ENCODE data around the gene DCLK1. TPM values are rescaled to one million over a fixed set of nuclear protein-coding genes. Genes with fewer than 3 reads are reported as not detected.

The DCLK1 gene
- total RNA-seq, 5 donors from 2014 or later (not counting 1 experiment from before 2014, with no cell fraction given) = 0.03 to 0.09 TPM; not detected in 3

- no peaks in the 10 kb centered on the region for H3K9me3 ChIP-seq
- Mint-ChIP-seq H3K27ac (no peak overlapping the region), H3K36me3 (no peaks in the 10 kb centered on the region), H3K9me3 (no peaks in the 10 kb centered on the region), H3K4me3 (no peak overlapping the region), H3K27me3 (no peaks in the 10 kb centered on the region), H3K4me1 (no peaks in the 10 kb centered on the region)
- 86% methylated on average over 2 of the region's 3 CpGs for WGBS (ENCODE audit: insufficient coverage)
- POLR2A ChIA-PET = no interaction called here
- no peaks in the 10 kb centered on the region for H3K4me1 ChIP-seq (ENCODE audit: control insufficient read depth in 1 of 2, extremely low read depth in 1 of 2, insufficient read depth in 2 of 2, low read length in 2 of 2)
- H3K36me3 ChIP-seq (ENCODE audit: control insufficient read depth in 2 of 2, extremely low read depth in 1 of 2, insufficient read depth in 1 of 2, low read length in 1 of 2) = no peaks in the 10 kb centered on the region
- H3K4me3 ChIP-seq (ENCODE audit: control insufficient read depth in 1 of 2, extremely low read depth in 1 of 2, low read length in 1 of 2) = no peak overlapping the region
- no peak overlapping the region for H3K27ac ChIP-seq (ENCODE audit: low read length)
- DNase-seq (no peak), ATAC-seq (replicated peaks in 1 of 4) (no peak)
- no peaks in the 10 kb centered on the region for H3K27me3 ChIP-seq (replicated peaks in 1 of 2; ENCODE audit: control insufficient read depth in 2 of 2, extremely low read depth in 1 of 2, insufficient read depth in 2 of 2, low read length in 1 of 2)
- CTCF ChIA-PET = no interaction called here
Measured at GRCh38 chr13:35794734-35795389, 336.3 kb downstream of the DCLK1 start.

- H3K4me1 Mint-ChIP-seq = no peaks in the 10 kb centered on the region
- DNase-seq (no peak), ATAC-seq (replicated peaks in 1 of 4) (no peak)
- POLR2A ChIA-PET = no interaction called here
- Histone ChIP-seq H3K27ac (ENCODE audit: low read length) (no peak overlapping the region), H3K36me3 (ENCODE audit: control insufficient read depth in 2 of 2, extremely low read depth in 1 of 2, insufficient read depth in 1 of 2, low read length in 1 of 2) (no peaks in the 10 kb centered on the region), H3K27me3 (replicated peaks in 1 of 2; ENCODE audit: control insufficient read depth in 2 of 2, extremely low read depth in 1 of 2, insufficient read depth in 2 of 2, low read length in 1 of 2) (no peaks in the 10 kb centered on the region), H3K4me3 (ENCODE audit: control insufficient read depth in 1 of 2, extremely low read depth in 1 of 2, low read length in 1 of 2) (no peak overlapping the region), H3K4me1 (ENCODE audit: control insufficient read depth in 1 of 2, extremely low read depth in 1 of 2, insufficient read depth in 2 of 2, low read length in 2 of 2) (no peaks in the 10 kb centered on the region), H3K9me3 (no peaks in the 10 kb centered on the region)
- H3K36me3 Mint-ChIP-seq = no peaks in the 10 kb centered on the region
- no peak overlapping the region for H3K4me3 Mint-ChIP-seq
- H3K9me3 Mint-ChIP-seq = no peaks in the 10 kb centered on the region
- CTCF ChIA-PET = no interaction called here
- H3K27me3 Mint-ChIP-seq = no peaks in the 10 kb centered on the region
- H3K27ac Mint-ChIP-seq = no peak overlapping the region
Measured at GRCh38 chr13:35793823-35794222, 337.4 kb downstream of the DCLK1 start.

- H3K4me1 ChIP-seq (ENCODE audit: control insufficient read depth in 1 of 2, extremely low read depth in 1 of 2, insufficient read depth in 2 of 2, low read length in 2 of 2) = no peaks in the 10 kb centered on the region
- H3K4me3 ChIP-seq (ENCODE audit: control insufficient read depth in 1 of 2, extremely low read depth in 1 of 2, low read length in 1 of 2) = no peak overlapping the region
- ChIA-PET CTCF (no interaction called here), POLR2A (no interaction called here)
- no peaks in the 10 kb centered on the region for H3K9me3 Mint-ChIP-seq
- no peaks in the 10 kb centered on the region for H3K36me3 ChIP-seq (ENCODE audit: control insufficient read depth in 2 of 2, extremely low read depth in 1 of 2, insufficient read depth in 1 of 2, low read length in 1 of 2)
- no peaks in the 10 kb centered on the region for H3K9me3 ChIP-seq
- no peak overlapping the region for H3K27ac Mint-ChIP-seq
- H3K27ac ChIP-seq (ENCODE audit: low read length) = no peak overlapping the region
- no peak overlapping the region for H3K4me3 Mint-ChIP-seq
- no peaks in the 10 kb centered on the region for H3K27me3 Mint-ChIP-seq
- no CpG with 5 or more reads among the region's 2 CpGs for WGBS (ENCODE audit: insufficient coverage)
- no peaks in the 10 kb centered on the region for H3K36me3 Mint-ChIP-seq
- ATAC-seq (replicated peaks in 1 of 4) (no peak), DNase-seq (no peak)
- H3K27me3 ChIP-seq (replicated peaks in 1 of 2; ENCODE audit: control insufficient read depth in 2 of 2, extremely low read depth in 1 of 2, insufficient read depth in 2 of 2, low read length in 1 of 2) = no peaks in the 10 kb centered on the region
- H3K4me1 Mint-ChIP-seq = no peaks in the 10 kb centered on the region
Measured at GRCh38 chr13:35792911-35793310, 338.3 kb downstream of the DCLK1 start.

DNA sequence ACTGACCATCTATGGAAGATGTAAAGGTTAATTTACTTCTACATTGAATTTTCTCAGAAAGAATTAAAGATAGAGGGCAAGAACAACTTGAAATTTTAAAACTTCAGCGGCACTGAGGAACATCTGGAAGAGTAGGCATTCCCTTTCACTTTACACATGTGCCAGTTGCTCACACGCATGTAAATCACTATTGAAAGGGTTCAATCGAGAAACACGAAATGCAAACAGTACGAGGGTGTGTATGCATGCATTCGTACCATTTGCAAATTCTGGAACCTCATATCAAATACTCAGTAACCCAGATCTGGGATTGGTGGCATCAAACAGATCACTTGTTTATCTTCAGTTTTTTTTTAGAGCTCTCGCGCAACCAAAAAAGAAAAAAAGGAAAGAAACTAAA, 339.2 kb downstream of the DCLK1 start:
- no peak for ATAC-seq (replicated peaks in 1 of 4)
- H3K36me3 Mint-ChIP-seq = no peaks in the 10 kb centered on the region
- no peaks in the 10 kb centered on the region for H3K9me3 Mint-ChIP-seq
- DNase-seq = no peak
- no peaks in the 10 kb centered on the region for H3K9me3 ChIP-seq
- no peak overlapping the region for H3K27ac Mint-ChIP-seq
- 71% methylated on average over 5 of the region's 8 CpGs for WGBS (ENCODE audit: insufficient coverage)
- H3K4me3 ChIP-seq (ENCODE audit: control insufficient read depth in 1 of 2, extremely low read depth in 1 of 2, low read length in 1 of 2) = no peak overlapping the region
- no peaks in the 10 kb centered on the region for H3K4me1 ChIP-seq (ENCODE audit: control insufficient read depth in 1 of 2, extremely low read depth in 1 of 2, insufficient read depth in 2 of 2, low read length in 2 of 2)
- ChIA-PET CTCF (no interaction called here), POLR2A (no interaction called here)
- no peaks in the 10 kb centered on the region for H3K27me3 ChIP-seq (replicated peaks in 1 of 2; ENCODE audit: control insufficient read depth in 2 of 2, extremely low read depth in 1 of 2, insufficient read depth in 2 of 2, low read length in 1 of 2)
- no peaks in the 10 kb centered on the region for H3K27me3 Mint-ChIP-seq
- no peaks in the 10 kb centered on the region for H3K4me1 Mint-ChIP-seq
- no peaks in the 10 kb centered on the region for H3K36me3 ChIP-seq (ENCODE audit: control insufficient read depth in 2 of 2, extremely low read depth in 1 of 2, insufficient read depth in 1 of 2, low read length in 1 of 2)
- H3K27ac ChIP-seq (ENCODE audit: low read length) = no peak overlapping the region
- H3K4me3 Mint-ChIP-seq = no peak overlapping the region

DNA sequence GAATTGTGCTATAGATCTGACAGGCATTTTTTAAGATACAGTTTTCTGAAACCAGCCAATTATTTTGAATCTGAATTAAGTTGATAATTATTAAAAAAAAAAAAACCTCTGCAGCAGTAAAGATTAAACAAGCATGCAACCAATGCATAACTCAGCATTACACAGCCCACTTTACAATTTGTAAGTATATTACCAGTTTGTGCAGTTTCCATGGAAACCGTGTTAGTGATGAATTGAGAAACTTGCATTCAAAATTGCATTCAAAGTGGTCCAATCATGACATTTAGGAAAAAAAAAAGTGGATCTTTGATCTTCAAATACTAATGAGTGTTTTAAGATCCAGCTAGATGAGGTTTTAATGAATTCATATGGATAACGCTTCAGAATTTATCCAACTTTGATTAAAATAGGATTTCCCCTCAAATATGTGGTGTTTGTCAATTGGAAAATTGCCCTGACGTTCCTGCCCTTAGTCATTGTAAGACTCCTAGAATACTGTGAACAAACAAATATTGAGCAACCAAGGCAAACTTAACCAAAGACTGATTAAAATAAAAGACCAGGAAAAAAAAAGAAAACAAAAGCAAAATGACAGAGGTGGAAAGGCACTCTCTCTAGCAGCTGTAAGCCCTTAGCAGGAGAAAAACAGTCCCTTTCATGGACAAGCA, 339.9 kb downstream of the DCLK1 start:
- WGBS (ENCODE audit: insufficient coverage) = no CpG with 5 or more reads among the region's 3 CpGs
- no peak overlapping the region for H3K27ac Mint-ChIP-seq
- no peaks in the 10 kb centered on the region for H3K4me1 Mint-ChIP-seq
- no peak overlapping the region for H3K4me3 ChIP-seq (ENCODE audit: control insufficient read depth in 1 of 2, extremely low read depth in 1 of 2, low read length in 1 of 2)
- no peaks in the 10 kb centered on the region for H3K27me3 ChIP-seq (replicated peaks in 1 of 2; ENCODE audit: control insufficient read depth in 2 of 2, extremely low read depth in 1 of 2, insufficient read depth in 2 of 2, low read length in 1 of 2)
- ATAC-seq (replicated peaks in 1 of 4) = no peak
- H3K36me3 ChIP-seq (ENCODE audit: control insufficient read depth in 2 of 2, extremely low read depth in 1 of 2, insufficient read depth in 1 of 2, low read length in 1 of 2) = no peaks in the 10 kb centered on the region
- no peak overlapping the region for H3K4me3 Mint-ChIP-seq
- no peak overlapping the region for H3K27ac ChIP-seq (ENCODE audit: low read length)
- H3K36me3 Mint-ChIP-seq = no peaks in the 10 kb centered on the region
- POLR2A ChIA-PET = no interaction called here
- H3K9me3 ChIP-seq = no peaks in the 10 kb centered on the region
- no peaks in the 10 kb centered on the region for H3K4me1 ChIP-seq (ENCODE audit: control insufficient read depth in 1 of 2, extremely low read depth in 1 of 2, insufficient read depth in 2 of 2, low read length in 2 of 2)
- DNase-seq = no peak
- H3K27me3 Mint-ChIP-seq = peaks cover 0 to 1% of the 10 kb centered on the region in 2 donors
- CTCF ChIA-PET = no interaction called here
- H3K9me3 Mint-ChIP-seq = no peaks in the 10 kb centered on the region

DNA sequence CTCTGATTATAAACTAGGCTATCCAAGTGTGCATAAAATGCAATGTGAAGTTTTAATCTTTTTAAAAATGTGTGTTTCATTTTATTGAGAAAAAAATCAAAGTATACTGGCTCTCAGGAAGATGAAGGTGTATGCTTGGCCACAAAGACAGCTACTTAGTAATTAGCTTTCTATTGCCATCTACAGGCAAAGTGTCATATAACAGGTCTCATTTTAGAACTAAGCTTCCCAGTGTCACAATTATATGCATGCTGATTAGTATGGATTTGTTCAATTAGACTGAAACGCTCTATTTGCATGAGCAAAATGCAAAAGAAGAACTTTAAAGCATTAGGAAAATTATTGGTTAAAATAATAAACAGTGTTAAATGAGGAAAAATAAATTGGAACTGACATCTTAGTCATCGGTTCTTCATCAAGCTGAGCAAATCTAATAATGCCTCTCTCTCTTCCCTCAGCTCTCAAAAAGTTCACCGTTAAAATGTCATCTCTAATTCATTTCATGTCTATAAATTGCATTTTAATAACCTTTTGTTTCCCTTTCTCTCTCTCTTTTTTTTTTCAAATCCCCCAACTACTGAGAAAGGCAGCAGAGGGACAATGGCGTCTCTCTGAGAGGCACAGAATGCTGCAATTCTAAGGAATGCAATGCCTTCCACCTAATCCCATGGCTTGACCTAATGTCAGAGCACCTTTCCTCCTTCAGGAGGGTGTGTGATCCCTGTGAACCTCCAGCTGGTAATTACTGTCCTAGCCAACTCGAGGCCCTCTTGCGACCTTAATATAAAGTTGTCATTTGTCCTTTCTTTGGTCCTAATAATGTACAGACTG, 341.6 kb downstream of the DCLK1 start:
- Mint-ChIP-seq H3K4me1 (no peaks in the 10 kb centered on the region), H3K27ac (no peak overlapping the region), H3K27me3 (peaks cover 1 to 8% of the 10 kb centered on the region in 2 donors), H3K9me3 (peaks cover 0 to 5% (median 0%) of the 10 kb centered on the region in 3 donors), H3K4me3 (no peak overlapping the region), H3K36me3 (no peaks in the 10 kb centered on the region)
- H3K27me3 ChIP-seq (replicated peaks in 1 of 2; ENCODE audit: control insufficient read depth in 2 of 2, extremely low read depth in 1 of 2, insufficient read depth in 2 of 2, low read length in 1 of 2) = no peaks in the 10 kb centered on the region
- DNase-seq (no peak), ATAC-seq (replicated peaks in 1 of 4) (no peak)
- H3K36me3 ChIP-seq (ENCODE audit: control insufficient read depth in 2 of 2, extremely low read depth in 1 of 2, insufficient read depth in 1 of 2, low read length in 1 of 2) = no peaks in the 10 kb centered on the region
- H3K27ac ChIP-seq (ENCODE audit: low read length) = no peak overlapping the region
- no peak overlapping the region for H3K4me3 ChIP-seq (ENCODE audit: control insufficient read depth in 1 of 2, extremely low read depth in 1 of 2, low read length in 1 of 2)
- ChIA-PET CTCF (interaction anchor here in 1 of 2 donors (0.7 kb wide), 1 partner anchor 9 kb away, joined by 3 read pairs; no protein-coding TSS in a partner anchor), POLR2A (no interaction called here)
- no peaks in the 10 kb centered on the region for H3K9me3 ChIP-seq
- 100% methylated on average over 1 of the region's 6 CpGs for WGBS (ENCODE audit: insufficient coverage)
- no peaks in the 10 kb centered on the region for H3K4me1 ChIP-seq (ENCODE audit: control insufficient read depth in 1 of 2, extremely low read depth in 1 of 2, insufficient read depth in 2 of 2, low read length in 2 of 2)
